Measurements from ENCODE around the gene TMEM9. TPM values are rescaled to one million over a fixed set of nuclear protein-coding genes. Genes with fewer than 3 reads are reported as not detected.
A peak's percentile ranks its signal among the peaks of the same experiment; 100 is the strongest.
"Not testable (repeated sequence)": the region's sequence is repeated elsewhere in the genome, so short reads cannot be mapped to it uniquely, and the experiment has no call there.

The TMEM9 gene
- total RNA-seq, 1 donor from 2014 or later = 78.5 TPM

- DNase-seq (ENCODE audit: low spot score) = no peak
Observed at GRCh38 chr1:201173736-201174135, 19.5 kb upstream of the TMEM9 start.

- DNase-seq (ENCODE audit: low spot score) = no peak
Observed at GRCh38 chr1:201172999-201173610, 18.8 kb upstream of the TMEM9 start.

GRCh38 chr1:201172326-201172725 lies 18.1 kb upstream of the TMEM9 start:
- DNase-seq (ENCODE audit: low spot score) = no peak

- no peak for DNase-seq (ENCODE audit: low spot score)
Observed at GRCh38 chr1:201171063-201172036, 17.1 kb upstream of the TMEM9 start.

- DNase-seq (ENCODE audit: low spot score) = peak; percentile 96
Observed at GRCh38 chr1:201170533-201171062, 16.3 kb upstream of the TMEM9 start.

- DNase-seq (ENCODE audit: low spot score) = no peak
Observed at GRCh38 chr1:201169971-201170532, 15.8 kb upstream of the TMEM9 start.

- DNase-seq (ENCODE audit: low spot score) = no peak
Observed at GRCh38 chr1:201169203-201169602, 14.9 kb upstream of the TMEM9 start.

- no peak for DNase-seq (ENCODE audit: low spot score)
Observed at GRCh38 chr1:201167041-201167991, 13.0 kb upstream of the TMEM9 start.

- no peak for DNase-seq (ENCODE audit: low spot score)
Observed at GRCh38 chr1:201164645-201165044, 10.4 kb upstream of the TMEM9 start.

GRCh38 chr1:201163707-201164106 lies 9.4 kb upstream of the TMEM9 start:
- DNase-seq (ENCODE audit: low spot score) = no peak

- not testable (repeated sequence) for DNase-seq (ENCODE audit: low spot score)
Observed at GRCh38 chr1:201163036-201163435, 8.8 kb upstream of the TMEM9 start.

- no peak for DNase-seq (ENCODE audit: low spot score)
Observed at GRCh38 chr1:201157949-201158348, 3.7 kb upstream of the TMEM9 start.

- no peak for DNase-seq (ENCODE audit: low spot score)
Observed at GRCh38 chr1:201156819-201157218, 2.5 kb upstream of the TMEM9 start.

- DNase-seq (ENCODE audit: low spot score) = no peak
Observed at GRCh38 chr1:201156346-201156745, 2.1 kb upstream of the TMEM9 start.

- DNase-seq (ENCODE audit: low spot score) = no peak
Observed at GRCh38 chr1:201155354-201155753, 1.1 kb upstream of the TMEM9 start.

- no peak for DNase-seq (ENCODE audit: low spot score)
Observed at GRCh38 chr1:201153474-201154388, 543 bp downstream of the TMEM9 start.

- no peak for DNase-seq (ENCODE audit: low spot score)
Observed at GRCh38 chr1:201149400-201149799, 4.9 kb downstream of the TMEM9 start.

GRCh38 chr1:201147396-201148015 lies 6.8 kb downstream of the TMEM9 start:
- DNase-seq (ENCODE audit: low spot score) = no peak

- DNase-seq (ENCODE audit: low spot score) = no peak
Observed at GRCh38 chr1:201146626-201147390, 7.5 kb downstream of the TMEM9 start.

Measured in umbilical cord (tissue), 2 donors.